Sciatic nerve (tissue), 2 donors: ENCODE results near the gene MFAP1. TPM values are rescaled to one million over a fixed set of nuclear protein-coding genes. Genes with fewer than 3 reads are reported as not detected.
A peak's percentile ranks its signal among the peaks of the same experiment; 100 is the strongest.

Experiments used
- ATAC-seq: fragments of 200-7000 bp; cut with Tn5 transposase; one replicate; pipeline ENCODE4 v1.9.1; 2020; ENCODE audit warnings: mild to moderate bottlenecking, moderate library complexity
- DNase-seq: peaks from one replicate; pipeline ENCODE4 v3.0.0-alpha.2; 2020; ENCODE audit warnings: low spot score
- intact Hi-C: fragments of 100-400 bp; cut with DNase I; formaldehyde crosslinking; loops from one replicate; pipeline ENCODE4 v1.14.2; 2022
- microRNA-seq: library from miRNA; unstranded; fragments of <30 nt; microRNA quantifications from one replicate; pipeline ENCODE4 v1.2.0, GENCODE V29; 2020
- total RNA-seq: library from RNA; stranded (reverse); fragmentation: NEBNext Ultra II Directional; extraction: Animal tissue kit (Norgen Biotek cat#: 25700); gene quantifications from one replicate; pipeline ENCODE4 v1.2.1, GENCODE V29; 2021
- donor health status: DM: no; HTN: no; CAD: no.
- donor health status: DM: no; HTN: no; CAD: no.

The MFAP1 gene
- total RNA-seq, 1 donor from 2014 or later, result 17.3 TPM

- ATAC-seq (peak; percentile 98), DNase-seq (peak; percentile 100)
- intact Hi-C loops, result no loop called here
These were observed 32.3 kb downstream of the MFAP1 start, which contains the start of gene SERF2 for GRCh38 chr15:43791993-43792760. TSS of gene SERF2 (plus strand) at chr15:43792320. CDS start at chr15:43792377, 57 bp downstream.

- intact Hi-C loops, result no loop called here
- ATAC-seq (no peak), DNase-seq (no peak)
These were observed 35.1 kb downstream of the MFAP1 start for GRCh38 chr15:43789409-43789808.

- no peak for ATAC-seq
- intact Hi-C loops, result no loop called here
- DNase-seq, result no peak
These were observed 45.5 kb downstream of the MFAP1 start for GRCh38 chr15:43779016-43779415.

GRCh38 chr15:43777267-43777914 lies 47.1 kb downstream of the MFAP1 start:
- intact Hi-C loops, result no loop called here
- ATAC-seq (peak; percentile 87), DNase-seq (peak; percentile 88)

- DNase-seq (peak; percentile 87), ATAC-seq (peak; percentile 90)
- intact Hi-C loops, result no loop called here
These were observed 47.7 kb downstream of the MFAP1 start, which contains the start of gene ELL3 for GRCh38 chr15:43776718-43777266. TSS of gene ELL3 (minus strand) at chr15:43776966. CDS start at chr15:43776901, 65 bp downstream.

GRCh38 chr15:43776101-43776717 lies 48.3 kb downstream of the MFAP1 start:
- DNase-seq (no peak), ATAC-seq (peak; percentile 25)
- intact Hi-C loops, result no loop called here

GRCh38 chr15:43775411-43775965 lies 49.0 kb downstream of the MFAP1 start:
- DNase-seq (no peak), ATAC-seq (peak; percentile 1)
- intact Hi-C loops, result no loop called here

- DNase-seq (no peak), ATAC-seq (no peak)
- intact Hi-C loops, result no loop called here
These were observed 50.4 kb downstream of the MFAP1 start for GRCh38 chr15:43774062-43774461.

GRCh38 chr15:43772624-43773023 lies 51.9 kb downstream of the MFAP1 start:
- DNase-seq (no peak), ATAC-seq (no peak)
- intact Hi-C loops, result no loop called here

- ATAC-seq, result peak; percentile 30
- intact Hi-C loops, result no loop called here
- no peak for DNase-seq
These were observed 52.7 kb downstream of the MFAP1 start for GRCh38 chr15:43771816-43772215.

GRCh38 chr15:43769584-43770228 lies 54.8 kb downstream of the MFAP1 start:
- intact Hi-C loops, result no loop called here
- peak; percentile 62 for ATAC-seq
- DNase-seq, result no peak

GRCh38 chr15:43763819-43764446 lies 60.6 kb downstream of the MFAP1 start:
- intact Hi-C loops, result no loop called here
- DNase-seq, result no peak
- ATAC-seq, result no peak

GRCh38 chr15:43762824-43763223 lies 61.7 kb downstream of the MFAP1 start:
- DNase-seq (no peak), ATAC-seq (no peak)
- intact Hi-C loops, result no loop called here

Small RNA genes lying within 50 kb of the gene (microRNA-seq; reads per million reads assigned to microRNA genes)
- not detected for gene MIR1282

Other genes with a start within 250 kb of the MFAP1 start
- 74.8 TPM for gene PPIP5K1, start 234.5 kb downstream of the MFAP1 start, total RNA-seq
- gene CKMT1B, start 230.7 kb downstream of the MFAP1 start, total RNA-seq, result not detected
- 0.89 TPM for gene STRC, start 205.9 kb downstream of the MFAP1 start, total RNA-seq
- 12.5 TPM for gene CATSPER2, start 175.8 kb downstream of the MFAP1 start, total RNA-seq
- 0.36 TPM for gene CKMT1A, start 130.8 kb downstream of the MFAP1 start, total RNA-seq
- 194 TPM for gene PDIA3, start 78.3 kb downstream of the MFAP1 start, total RNA-seq
- gene ELL3, start 47.7 kb downstream of the MFAP1 start, total RNA-seq, result 5.6 TPM
- 656 TPM for gene SERF2, start 32.4 kb downstream of the MFAP1 start, total RNA-seq
- 0.31 TPM for gene SERINC4, start 24.5 kb downstream of the MFAP1 start, total RNA-seq
- gene HYPK, start 24.1 kb downstream of the MFAP1 start, total RNA-seq, result 13.6 TPM
- 5.1 TPM for gene WDR76, start 2.3 kb upstream of the MFAP1 start, total RNA-seq